ENCODE data around the gene CEP85L.

CEP85L gene

GRCh38 chr6:118551063-118552053, 100.0 kb downstream of the CEP85L start:
- Histone ChIP-seq H3K9ac (ENCODE audit: low read length) (peak overlapping the region; percentile 51), H3K36me3 (ENCODE audit: control insufficient read depth, insufficient read depth, low read length, severe bottlenecking) (no peaks in the 10 kb centered on the region), H3K9me3 (ENCODE audit: control insufficient read depth, low read length) (no peaks in the 10 kb centered on the region), H3K4me1 (ENCODE audit: control insufficient read depth, insufficient read depth, low read length) (peaks cover 25% of the 10 kb centered on the region), H3K27me3 (replicated peaks; ENCODE audit: control insufficient read depth, insufficient read depth, low read length) (no peaks in the 10 kb centered on the region), H3K4me3 (ENCODE audit: low read length) (peak overlapping the region; percentile 4)
- peak; percentile 80 for DNase-seq (ENCODE audit: low read depth)

GRCh38 chr6:118548613-118549012, 102.8 kb downstream of the CEP85L start:
- Histone ChIP-seq H3K4me1 (ENCODE audit: control insufficient read depth, insufficient read depth, low read length) (peaks cover 26% of the 10 kb centered on the region), H3K27me3 (replicated peaks; ENCODE audit: control insufficient read depth, insufficient read depth, low read length) (no peaks in the 10 kb centered on the region), H3K9ac (ENCODE audit: low read length) (no peak overlapping the region), H3K4me3 (ENCODE audit: low read length) (no peak overlapping the region), H3K9me3 (ENCODE audit: control insufficient read depth, low read length) (no peaks in the 10 kb centered on the region), H3K36me3 (ENCODE audit: control insufficient read depth, insufficient read depth, low read length, severe bottlenecking) (no peaks in the 10 kb centered on the region)
- DNase-seq (ENCODE audit: low read depth), result no peak

DNA sequence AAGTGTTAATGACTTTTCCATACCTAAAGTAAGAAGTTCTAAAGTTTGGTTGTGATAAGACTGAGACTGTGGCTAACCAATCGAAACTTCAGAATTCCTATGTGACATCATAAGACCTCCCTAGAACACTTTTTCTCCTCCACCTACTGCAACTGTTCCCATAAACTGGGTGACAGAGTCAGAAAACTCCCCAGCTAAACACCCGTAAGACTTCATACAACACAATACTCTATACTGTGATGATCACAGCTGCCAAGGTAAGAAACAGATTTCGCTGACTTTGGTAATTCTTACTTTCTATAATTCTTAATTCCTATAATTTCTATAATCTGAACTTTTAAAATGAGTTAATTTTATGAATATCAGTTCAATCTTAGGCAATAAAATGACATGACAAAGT, 103.3 kb downstream of the CEP85L start, which contains the start of gene PLN:
Gene PLN (plus strand): TSS at position 161 of the 400 bp plus-strand sequence. CDS start 10,626 bp downstream, outside the sequence.
- no peaks in the 10 kb centered on the region for H3K9me3 ChIP-seq (ENCODE audit: control insufficient read depth, low read length)
- H3K4me3 ChIP-seq (ENCODE audit: low read length), result no peak within 1 kb of the TSS
- no peak within 1 kb of the TSS for H3K9ac ChIP-seq (ENCODE audit: low read length)
- no peaks in the 10 kb centered on the region for H3K36me3 ChIP-seq (ENCODE audit: control insufficient read depth, insufficient read depth, low read length, severe bottlenecking)
- peaks cover 26% of the 10 kb centered on the region for H3K4me1 ChIP-seq (ENCODE audit: control insufficient read depth, insufficient read depth, low read length)
- H3K27me3 ChIP-seq (replicated peaks; ENCODE audit: control insufficient read depth, insufficient read depth, low read length), result no peaks in the 10 kb centered on the region
- no peak for DNase-seq (ENCODE audit: low read depth)

DNA sequence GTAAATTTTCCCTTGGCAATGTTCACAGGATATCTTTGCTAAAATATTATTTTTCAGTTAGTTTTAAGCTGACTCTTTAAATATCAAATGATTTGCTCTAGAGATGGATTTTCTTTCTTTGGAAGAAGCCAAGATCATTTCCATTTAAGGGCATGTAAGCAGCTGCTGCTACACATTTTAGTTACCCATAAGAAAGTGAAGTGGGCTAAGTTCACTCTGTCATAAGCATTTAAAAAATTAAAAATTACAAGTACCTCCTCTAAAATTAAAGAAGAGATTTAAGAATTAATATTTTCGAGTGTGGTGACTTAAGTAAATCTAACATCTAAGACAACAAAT, 104.5 kb downstream of the CEP85L start:
- no peak for DNase-seq (ENCODE audit: low read depth)
- H3K9ac ChIP-seq (ENCODE audit: low read length), result no peak overlapping the region

DNA sequence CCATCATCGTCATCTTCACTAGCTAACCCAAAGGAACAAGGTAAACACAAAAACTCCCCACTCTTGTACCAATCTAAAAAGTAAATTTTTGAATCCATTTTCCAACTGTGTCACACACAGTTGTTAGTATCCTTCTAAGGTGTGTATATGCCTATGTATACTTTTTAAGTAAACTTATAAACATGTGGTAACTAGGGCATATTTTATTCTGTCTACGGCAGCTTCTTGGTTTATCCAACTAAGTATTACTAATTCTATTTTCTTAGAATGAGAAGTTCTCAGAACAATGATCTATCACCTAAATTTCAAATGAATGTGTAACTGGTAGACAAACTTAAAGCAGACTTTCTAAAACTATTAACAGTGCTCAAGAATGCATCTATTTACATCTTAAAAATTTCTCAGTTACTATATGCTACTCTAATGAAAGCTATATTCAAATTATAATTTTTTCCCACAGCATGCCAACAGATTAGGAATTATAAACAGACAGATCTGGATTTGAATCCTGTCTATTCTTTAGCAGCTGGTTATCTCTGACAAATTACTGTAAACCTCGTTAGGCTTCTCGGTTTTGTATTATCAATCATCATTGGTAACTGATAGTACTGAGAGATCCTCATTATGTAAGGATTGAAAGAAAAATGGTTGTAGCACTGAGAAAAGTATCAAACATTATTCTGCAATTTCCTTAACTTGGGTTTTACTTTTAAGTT, 105.1 kb downstream of the CEP85L start:
- no peaks in the 10 kb centered on the region for H3K36me3 ChIP-seq (ENCODE audit: control insufficient read depth, insufficient read depth, low read length, severe bottlenecking)
- H3K4me3 ChIP-seq (ENCODE audit: low read length), result no peak overlapping the region
- no peak overlapping the region for H3K9ac ChIP-seq (ENCODE audit: low read length)
- peaks cover 16% of the 10 kb centered on the region for H3K4me1 ChIP-seq (ENCODE audit: control insufficient read depth, insufficient read depth, low read length)
- no peaks in the 10 kb centered on the region for H3K27me3 ChIP-seq (replicated peaks; ENCODE audit: control insufficient read depth, insufficient read depth, low read length)
- DNase-seq (ENCODE audit: low read depth), result no peak
- no peaks in the 10 kb centered on the region for H3K9me3 ChIP-seq (ENCODE audit: control insufficient read depth, low read length)

More for the DNA sequence above, 104.5 kb downstream of the CEP85L start:
- Histone ChIP-seq H3K36me3 (ENCODE audit: control insufficient read depth, insufficient read depth, low read length, severe bottlenecking) (no peaks in the 10 kb centered on the region), H3K4me1 (ENCODE audit: control insufficient read depth, insufficient read depth, low read length) (peaks cover 22% of the 10 kb centered on the region), H3K4me3 (ENCODE audit: low read length) (no peak overlapping the region), H3K9me3 (ENCODE audit: control insufficient read depth, low read length) (no peaks in the 10 kb centered on the region), H3K27me3 (replicated peaks; ENCODE audit: control insufficient read depth, insufficient read depth, low read length) (no peaks in the 10 kb centered on the region)

- H3K27me3 ChIP-seq (replicated peaks; ENCODE audit: control insufficient read depth, insufficient read depth, low read length), result no peaks in the 10 kb centered on the region
Measured at GRCh38 chr6:118544105-118544504, 107.3 kb downstream of the CEP85L start.

DNA sequence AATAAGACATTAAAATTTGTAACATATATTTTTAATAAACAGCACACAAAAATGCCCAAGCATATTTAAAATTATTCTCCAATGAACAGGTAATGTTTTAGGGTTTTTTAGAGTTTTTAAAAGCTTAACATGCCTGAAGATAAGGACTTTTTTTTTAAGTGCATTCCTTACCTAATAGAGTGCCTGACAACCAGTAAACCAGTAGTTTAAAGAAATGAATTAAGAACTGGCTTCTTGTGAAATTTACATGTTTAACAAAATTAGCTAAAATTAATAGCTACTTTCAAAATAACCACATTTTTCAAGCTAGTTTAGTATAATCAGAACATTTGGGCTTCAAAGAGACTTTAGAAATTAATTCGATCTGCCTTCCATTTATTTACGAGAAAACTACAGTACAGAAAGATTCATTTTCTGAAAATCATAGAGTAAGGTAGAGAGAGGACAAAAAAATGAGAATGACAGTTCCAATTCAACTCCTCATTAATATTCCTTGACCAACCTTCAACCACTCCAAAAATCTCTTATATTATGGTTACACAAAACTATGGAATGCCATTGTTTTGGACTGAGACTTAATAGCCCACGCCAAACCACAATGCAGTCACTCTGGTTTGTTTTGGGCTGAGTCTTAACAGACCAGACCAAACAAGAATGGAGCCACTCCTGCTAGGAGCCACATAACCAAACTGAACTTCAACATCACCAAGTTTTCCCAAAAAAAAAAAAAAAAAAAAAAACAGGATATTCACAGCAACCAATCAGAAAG, 109.0 kb downstream of the CEP85L start:
- no peak overlapping the region for H3K4me3 ChIP-seq (ENCODE audit: low read length)
- no peaks in the 10 kb centered on the region for H3K36me3 ChIP-seq (ENCODE audit: control insufficient read depth, insufficient read depth, low read length, severe bottlenecking)
- H3K4me1 ChIP-seq (ENCODE audit: control insufficient read depth, insufficient read depth, low read length), result peaks cover 14% of the 10 kb centered on the region
- DNase-seq (ENCODE audit: low read depth), result peak; percentile 32
- H3K9ac ChIP-seq (ENCODE audit: low read length), result no peak overlapping the region
- no peaks in the 10 kb centered on the region for H3K9me3 ChIP-seq (ENCODE audit: control insufficient read depth, low read length)
- no peaks in the 10 kb centered on the region for H3K27me3 ChIP-seq (replicated peaks; ENCODE audit: control insufficient read depth, insufficient read depth, low read length)

More at GRCh38 chr6:118544105-118544504, 107.3 kb downstream of the CEP85L start:
- H3K9ac ChIP-seq (ENCODE audit: low read length), result no peak overlapping the region
- no peak for DNase-seq (ENCODE audit: low read depth)
- H3K4me3 ChIP-seq (ENCODE audit: low read length), result no peak overlapping the region
- H3K9me3 ChIP-seq (ENCODE audit: control insufficient read depth, low read length), result no peaks in the 10 kb centered on the region
- no peaks in the 10 kb centered on the region for H3K36me3 ChIP-seq (ENCODE audit: control insufficient read depth, insufficient read depth, low read length, severe bottlenecking)
- peaks cover 9% of the 10 kb centered on the region for H3K4me1 ChIP-seq (ENCODE audit: control insufficient read depth, insufficient read depth, low read length)

DNA sequence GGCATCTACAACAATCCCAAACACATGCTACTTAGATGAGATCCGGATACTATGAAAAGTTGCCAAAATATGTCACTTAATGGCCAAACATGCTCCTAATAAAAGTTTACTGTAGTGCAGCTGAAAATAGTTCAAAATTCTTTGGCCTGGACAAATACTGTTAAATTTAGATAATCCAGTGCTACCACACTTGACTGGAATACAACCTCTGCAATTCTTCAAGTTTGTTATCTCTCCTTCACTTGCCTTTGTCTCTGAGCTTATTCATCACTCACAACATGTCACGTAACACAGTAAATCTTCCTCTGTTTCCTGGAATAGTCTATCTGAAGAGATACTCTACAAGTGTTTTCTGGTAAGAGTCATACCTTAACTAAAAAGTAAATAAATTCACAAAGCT, 113.8 kb downstream of the CEP85L start:
- H3K9me3 ChIP-seq (ENCODE audit: control insufficient read depth, low read length), result no peaks in the 10 kb centered on the region
- no peak for DNase-seq (ENCODE audit: low read depth)
- peaks cover 11% of the 10 kb centered on the region for H3K4me1 ChIP-seq (ENCODE audit: control insufficient read depth, insufficient read depth, low read length)
- no peak overlapping the region for H3K4me3 ChIP-seq (ENCODE audit: low read length)
- no peaks in the 10 kb centered on the region for H3K36me3 ChIP-seq (ENCODE audit: control insufficient read depth, insufficient read depth, low read length, severe bottlenecking)
- H3K9ac ChIP-seq (ENCODE audit: low read length), result no peak overlapping the region
- no peaks in the 10 kb centered on the region for H3K27me3 ChIP-seq (replicated peaks; ENCODE audit: control insufficient read depth, insufficient read depth, low read length)

- H3K36me3 ChIP-seq (ENCODE audit: control insufficient read depth, insufficient read depth, low read length, severe bottlenecking), result no peaks in the 10 kb centered on the region
- H3K27me3 ChIP-seq (replicated peaks; ENCODE audit: control insufficient read depth, insufficient read depth, low read length), result no peaks in the 10 kb centered on the region
- no peaks in the 10 kb centered on the region for H3K9me3 ChIP-seq (ENCODE audit: control insufficient read depth, low read length)
- H3K4me3 ChIP-seq (ENCODE audit: low read length), result no peak overlapping the region
- no peak for DNase-seq (ENCODE audit: low read depth)
- H3K4me1 ChIP-seq (ENCODE audit: control insufficient read depth, insufficient read depth, low read length), result peaks cover 7% of the 10 kb centered on the region
- H3K9ac ChIP-seq (ENCODE audit: low read length), result no peak overlapping the region
Measured at GRCh38 chr6:118536478-118536877, 114.9 kb downstream of the CEP85L start.

GRCh38 chr6:118535176-118535844, 116.1 kb downstream of the CEP85L start:
- no peak overlapping the region for H3K4me3 ChIP-seq (ENCODE audit: low read length)
- H3K27me3 ChIP-seq (replicated peaks; ENCODE audit: control insufficient read depth, insufficient read depth, low read length), result no peaks in the 10 kb centered on the region
- no peak for DNase-seq (ENCODE audit: low read depth)
- H3K4me1 ChIP-seq (ENCODE audit: control insufficient read depth, insufficient read depth, low read length), result peaks cover 7% of the 10 kb centered on the region
- no peaks in the 10 kb centered on the region for H3K36me3 ChIP-seq (ENCODE audit: control insufficient read depth, insufficient read depth, low read length, severe bottlenecking)
- no peak overlapping the region for H3K9ac ChIP-seq (ENCODE audit: low read length)
- peaks cover 3% of the 10 kb centered on the region for H3K9me3 ChIP-seq (ENCODE audit: control insufficient read depth, low read length)
